GM18519 (cell line): ENCODE data around the gene ABCC6.
"Not testable (repeated sequence)": the region's sequence is repeated elsewhere in the genome, so short reads cannot be mapped to it uniquely, and the experiment has no call there.

Source experiments
- ATAC-seq: cut with Tn5 transposase; IDR thresholded peaks from one replicate; pipeline ENCODE4 v1.9.1; 2021; ENCODE audit warnings: mild to moderate bottlenecking, moderate library complexity; ENCODE audit not compliant: unreplicated experiment, low FRiP score

The ABCC6 gene

GRCh38 chr16:16232692-16233061, 9.4 kb upstream of the ABCC6 start:
- ATAC-seq = not testable (repeated sequence)

DNA sequence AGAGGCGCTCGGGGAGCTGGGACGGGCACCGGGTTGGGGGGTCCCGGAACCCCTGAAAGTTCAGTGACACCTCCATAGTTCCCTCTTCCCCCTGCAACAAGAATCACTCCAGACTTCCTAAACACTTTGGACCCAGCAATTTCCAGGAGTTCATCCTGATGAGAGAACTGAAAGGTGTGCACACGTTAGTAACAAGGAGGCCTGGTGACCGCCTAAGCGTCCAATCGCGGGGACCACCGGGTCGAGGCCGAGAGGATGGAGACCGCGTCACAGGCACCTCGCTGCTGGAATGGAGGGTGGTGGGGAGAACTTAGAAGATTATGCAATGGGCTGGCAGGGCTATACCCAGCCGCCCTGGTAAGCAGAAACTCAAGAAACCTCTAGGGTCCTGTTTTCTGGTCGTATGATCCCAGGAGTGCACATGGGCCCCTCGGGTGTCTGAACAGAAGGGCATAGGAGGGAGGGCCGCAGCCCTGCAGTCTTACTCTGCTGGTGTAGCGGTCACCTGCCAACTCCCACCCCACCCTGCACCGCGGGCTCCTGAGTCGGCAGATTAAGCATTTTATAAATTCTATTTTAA, 458 bp upstream of the ABCC6 start:
- not testable (repeated sequence) for ATAC-seq

- not testable (repeated sequence) for ATAC-seq
Measured at GRCh38 chr16:16221382-16221781, 1.9 kb downstream of the ABCC6 start.

GRCh38 chr16:16220449-16220848, 2.8 kb downstream of the ABCC6 start:
- not testable (repeated sequence) for ATAC-seq

- not testable (repeated sequence) for ATAC-seq
Measured at GRCh38 chr16:16218787-16219186, 4.5 kb downstream of the ABCC6 start.

GRCh38 chr16:16218349-16218748, 4.9 kb downstream of the ABCC6 start:
- not testable (repeated sequence) for ATAC-seq

DNA sequence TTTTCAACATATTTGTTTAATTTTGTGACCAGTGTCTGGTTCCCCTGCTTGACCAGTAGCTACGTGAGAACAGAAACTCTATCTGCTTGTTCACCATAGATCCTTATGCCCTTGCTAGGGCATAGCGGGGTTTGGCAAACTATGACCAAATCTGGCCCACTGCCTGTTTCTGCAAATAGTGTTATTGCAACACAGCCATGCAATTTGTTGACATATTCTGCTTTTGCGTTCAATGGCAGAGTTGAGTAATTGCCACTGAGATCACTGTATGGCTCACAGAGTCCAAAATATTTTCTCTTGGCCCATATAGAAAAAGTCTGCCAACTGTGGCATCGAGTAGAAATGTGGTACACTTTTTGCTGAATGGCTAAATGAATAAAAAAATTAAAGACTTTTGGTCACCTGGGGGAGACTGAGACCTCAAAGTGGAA, 9.4 kb downstream of the ABCC6 start:
- not testable (repeated sequence) for ATAC-seq

DNA sequence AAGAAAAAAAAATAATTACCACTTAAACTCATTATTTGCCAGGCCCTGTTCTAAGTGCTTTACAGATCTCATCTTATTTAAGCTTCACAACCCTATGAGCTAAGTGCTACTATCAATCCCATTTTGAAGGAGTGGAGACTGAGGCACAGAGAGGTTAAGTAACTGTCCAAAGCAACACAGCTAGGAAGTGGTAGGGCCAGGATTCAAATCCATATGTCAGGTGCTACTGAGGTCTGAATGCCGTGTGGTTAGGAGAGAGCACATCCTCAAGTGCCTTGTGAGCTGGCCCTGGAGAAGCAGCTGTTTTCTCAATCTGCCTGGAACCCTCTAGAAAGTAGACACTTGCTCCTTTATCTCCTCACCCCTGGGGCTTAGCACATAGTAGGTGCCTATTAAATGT, 11.9 kb downstream of the ABCC6 start:
- not testable (repeated sequence) for ATAC-seq

GRCh38 chr16:16208461-16208860, 14.8 kb downstream of the ABCC6 start:
- not testable (repeated sequence) for ATAC-seq

DNA sequence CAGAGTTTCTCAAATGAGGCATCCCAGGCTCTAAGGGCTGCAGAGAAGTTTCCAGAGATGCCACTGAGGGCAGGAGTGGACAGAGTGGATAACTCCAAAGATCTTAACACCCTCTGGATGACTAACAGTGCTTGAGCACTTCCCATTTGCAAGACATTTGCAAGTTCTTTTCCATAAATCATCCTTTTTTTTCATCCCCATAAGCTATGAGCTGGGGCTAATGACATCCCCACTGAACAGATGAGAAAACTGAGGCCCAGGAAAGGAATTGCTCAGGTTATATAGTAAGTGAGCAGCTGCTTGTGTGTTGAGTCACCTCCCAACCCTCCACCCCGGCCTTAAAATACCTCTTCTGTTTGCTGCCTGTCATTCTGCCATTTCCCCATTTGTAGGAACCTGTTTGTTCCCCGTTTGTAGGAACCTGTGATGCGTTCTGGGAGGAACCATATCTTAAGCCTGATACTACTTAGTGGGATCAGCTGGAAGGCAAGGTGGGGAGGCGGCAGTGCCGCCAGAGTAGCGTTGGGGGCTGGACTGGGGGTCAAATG, 15.4 kb downstream of the ABCC6 start:
- not testable (repeated sequence) for ATAC-seq

DNA sequence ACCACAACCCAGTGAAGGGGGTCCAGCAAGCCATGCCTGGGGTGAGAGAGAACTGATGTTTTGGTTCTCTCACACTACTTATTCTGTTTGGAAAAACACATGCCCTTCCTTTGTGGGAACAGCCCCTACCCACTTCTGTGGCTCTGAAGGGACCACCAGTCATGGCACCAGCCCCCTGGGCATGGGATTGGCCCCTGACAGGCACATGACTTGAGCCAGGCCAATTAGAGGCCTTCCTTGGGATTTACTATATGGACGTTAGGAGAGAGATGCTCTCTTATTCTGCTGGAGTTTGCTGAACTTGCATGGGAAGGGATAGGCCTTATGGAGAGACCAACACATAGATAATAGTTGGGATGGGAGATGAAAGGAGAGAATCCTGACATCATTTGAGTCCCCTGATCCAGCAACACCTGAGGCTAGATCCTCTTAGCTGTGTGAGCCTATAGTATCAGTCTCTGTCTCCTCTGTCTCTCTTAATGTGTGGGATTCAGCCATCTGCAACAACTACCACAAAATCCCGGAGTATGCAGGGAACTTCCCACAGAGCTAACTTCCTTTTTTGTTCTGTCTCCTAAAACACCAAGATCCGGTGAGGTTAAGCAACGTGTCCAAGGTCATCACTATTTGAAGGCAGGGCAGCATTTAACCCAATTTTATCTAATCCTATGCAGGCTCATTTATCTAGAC, 16.1 kb downstream of the ABCC6 start:
- ATAC-seq = not testable (repeated sequence)

DNA sequence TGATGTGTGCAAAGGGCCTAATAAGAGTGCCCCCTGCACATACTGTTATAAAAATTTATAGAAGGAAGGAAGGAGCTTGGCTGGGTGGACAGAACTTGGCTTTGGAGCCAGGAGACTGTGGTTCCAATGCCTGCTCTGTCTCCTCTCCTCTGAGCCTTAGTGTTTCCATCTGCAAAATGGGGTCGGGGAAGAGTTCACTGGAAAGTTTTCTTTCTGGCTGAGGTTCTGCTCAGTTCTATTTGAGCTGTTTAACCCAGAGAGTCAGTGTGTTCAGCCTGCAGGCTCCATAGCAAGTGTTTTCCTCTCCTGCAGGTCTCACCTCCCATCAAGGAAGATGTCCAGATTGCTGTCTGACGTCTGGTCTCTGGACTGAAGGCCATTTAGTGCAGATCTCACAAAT, 17.4 kb downstream of the ABCC6 start:
- not testable (repeated sequence) for ATAC-seq

DNA sequence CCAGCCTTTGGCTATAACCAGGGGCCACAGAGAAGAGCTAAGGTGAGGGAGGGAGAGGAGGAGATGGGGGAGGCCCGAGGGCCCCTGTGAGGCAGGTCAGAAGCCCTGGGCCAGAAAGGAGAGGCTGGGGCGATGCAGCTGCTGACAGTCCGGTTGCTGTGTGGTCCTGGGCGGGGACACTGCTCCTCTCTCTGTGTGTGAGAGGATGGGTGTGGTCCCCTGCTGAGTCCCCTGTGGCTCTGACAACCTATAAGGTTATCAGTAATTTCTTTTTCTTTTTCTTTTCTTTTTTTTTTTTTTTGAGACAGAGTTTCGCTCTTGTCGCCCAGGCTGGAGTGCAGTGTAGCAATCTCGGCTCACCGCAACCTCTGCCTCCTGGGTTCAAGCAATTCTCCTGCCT, 18.7 kb downstream of the ABCC6 start:
- ATAC-seq = not testable (repeated sequence)

GRCh38 chr16:16203494-16203893, 19.8 kb downstream of the ABCC6 start:
- ATAC-seq = not testable (repeated sequence)

DNA sequence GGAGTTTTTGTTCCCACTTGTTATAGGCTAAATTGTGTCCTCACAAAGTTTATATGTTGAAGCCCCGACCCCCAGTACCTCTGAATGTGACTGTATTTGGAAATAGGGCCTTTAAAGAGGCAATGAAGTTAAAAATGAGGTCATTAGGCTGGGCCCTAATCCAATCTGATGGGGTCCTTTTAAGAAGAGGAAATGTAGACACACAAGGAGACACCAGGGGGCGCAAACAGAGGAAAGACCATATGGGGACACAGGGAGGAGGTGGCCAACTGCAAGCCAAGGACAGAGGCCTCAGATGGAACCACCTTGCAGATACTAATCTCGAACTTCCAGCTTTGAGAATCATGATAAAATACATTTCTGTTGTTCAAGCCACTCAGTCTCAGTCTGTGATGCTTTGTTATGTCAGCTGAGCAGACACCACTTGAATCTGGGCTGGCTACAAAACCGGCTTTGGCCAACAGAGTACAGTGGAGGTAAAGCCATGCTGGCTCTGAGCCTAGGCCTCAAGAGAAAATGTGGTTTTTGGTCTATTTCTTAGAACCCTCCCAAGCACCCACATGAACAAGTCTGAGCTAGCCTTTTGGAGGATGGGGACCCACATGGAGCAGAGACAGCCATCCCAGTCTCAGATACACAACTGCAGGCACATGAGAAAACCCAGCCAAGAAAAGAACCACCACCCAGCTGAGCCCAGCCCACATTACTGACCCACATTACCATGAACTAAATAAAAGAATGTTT, 20.7 kb downstream of the ABCC6 start:
- not testable (repeated sequence) for ATAC-seq

DNA sequence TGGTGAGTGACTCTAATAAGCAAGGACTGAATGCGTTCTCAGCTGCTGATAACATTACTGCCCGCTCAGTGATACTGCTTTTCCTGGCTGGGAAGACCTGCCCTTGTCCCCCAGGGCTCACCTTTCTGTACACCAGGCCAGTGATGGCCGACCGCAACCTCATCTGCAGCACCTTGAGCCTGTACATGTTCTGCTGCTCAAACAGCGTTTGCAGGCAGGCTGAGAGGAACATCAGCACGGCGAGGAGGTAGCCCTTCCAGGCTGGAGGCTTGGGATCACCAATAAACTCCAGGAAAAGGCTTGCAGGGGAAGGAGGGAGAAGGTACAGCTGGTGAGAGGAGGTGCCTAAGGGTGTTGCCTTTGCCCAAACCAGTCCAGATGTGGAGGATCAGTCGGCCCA, 21.4 kb downstream of the ABCC6 start:
- not testable (repeated sequence) for ATAC-seq

- ATAC-seq = not testable (repeated sequence)
Measured at GRCh38 chr16:16200391-16200790, 22.9 kb downstream of the ABCC6 start.

- not testable (repeated sequence) for ATAC-seq
Measured at GRCh38 chr16:16199428-16199827, 23.9 kb downstream of the ABCC6 start.

- ATAC-seq = no peak
Measured at GRCh38 chr16:16197966-16198365, 25.3 kb downstream of the ABCC6 start.

- no peak for ATAC-seq
Measured at GRCh38 chr16:16197331-16197730, 26.0 kb downstream of the ABCC6 start.

- no peak for ATAC-seq
Measured at GRCh38 chr16:16196099-16196498, 27.2 kb downstream of the ABCC6 start.
